ENCODE measurements around the gene DNAJC5.
A peak's percentile ranks its signal among the peaks of the same experiment; 100 is the strongest.
"Not testable (repeated sequence)": the region's sequence is repeated elsewhere in the genome, so short reads cannot be mapped to it uniquely, and the experiment has no call there.

DNAJC5 gene

GRCh38 chr20:63955827-63956663, 61.1 kb downstream of the DNAJC5 start, which contains the start of gene UCKL1:
TSS of gene UCKL1 (minus strand) at chr20:63956416. CDS start at chr20:63956372, 44 bp downstream.
- peak; percentile 88 for DNase-seq (ENCODE audit: low read depth)

- DNase-seq (ENCODE audit: low read depth): no peak
Observed at GRCh38 chr20:63956664-63957003, 61.7 kb downstream of the DNAJC5 start.

- peak; percentile 72 for DNase-seq (ENCODE audit: low read depth)
Observed at GRCh38 chr20:63957004-63957689, 62.2 kb downstream of the DNAJC5 start.

GRCh38 chr20:63957690-63958441, 62.9 kb downstream of the DNAJC5 start:
- no peak for DNase-seq (ENCODE audit: low read depth)

GRCh38 chr20:63958471-63958870, 63.5 kb downstream of the DNAJC5 start:
- DNase-seq (ENCODE audit: low read depth): no peak

- DNase-seq (ENCODE audit: low read depth): no peak
Observed at GRCh38 chr20:63958964-63959698, 64.2 kb downstream of the DNAJC5 start.

GRCh38 chr20:63959699-63960075, 64.8 kb downstream of the DNAJC5 start:
- no peak for DNase-seq (ENCODE audit: low read depth)

GRCh38 chr20:63960654-63961621, 66.0 kb downstream of the DNAJC5 start:
- DNase-seq (ENCODE audit: low read depth): not testable (repeated sequence)

- no peak for DNase-seq (ENCODE audit: low read depth)
Observed at GRCh38 chr20:63961664-63962425, 66.9 kb downstream of the DNAJC5 start.

- no peak for DNase-seq (ENCODE audit: low read depth)
Observed at GRCh38 chr20:63962426-63963347, 67.8 kb downstream of the DNAJC5 start.

- no peak for DNase-seq (ENCODE audit: low read depth)
Observed at GRCh38 chr20:63963348-63963741, 68.4 kb downstream of the DNAJC5 start.

GRCh38 chr20:63963784-63964301, 68.9 kb downstream of the DNAJC5 start:
- no peak for DNase-seq (ENCODE audit: low read depth)

GRCh38 chr20:63964412-63964811, 69.5 kb downstream of the DNAJC5 start:
- no peak for DNase-seq (ENCODE audit: low read depth)

GRCh38 chr20:63966172-63966943, 71.4 kb downstream of the DNAJC5 start:
- no peak for DNase-seq (ENCODE audit: low read depth)

- DNase-seq (ENCODE audit: low read depth): no peak
Observed at GRCh38 chr20:63966944-63967322, 72.0 kb downstream of the DNAJC5 start.

GRCh38 chr20:63967330-63968135, 72.6 kb downstream of the DNAJC5 start:
- no peak for DNase-seq (ENCODE audit: low read depth)
